GM15510 (cell line): ENCODE data around the gene PLG.
"Not testable (repeated sequence)": the region's sequence is repeated elsewhere in the genome, so short reads cannot be mapped to it uniquely, and the experiment has no call there.

Source experiments
- POLR2A ChIP-seq: IDR thresholded peaks from 3 replicates; pipeline ENCODE4 v1.6.1; 2011; ENCODE audit warnings: borderline replicate concordance; ENCODE audit not compliant: insufficient read length; ENCODE audit errors: extremely low read depth

Gene PLG

DNA sequence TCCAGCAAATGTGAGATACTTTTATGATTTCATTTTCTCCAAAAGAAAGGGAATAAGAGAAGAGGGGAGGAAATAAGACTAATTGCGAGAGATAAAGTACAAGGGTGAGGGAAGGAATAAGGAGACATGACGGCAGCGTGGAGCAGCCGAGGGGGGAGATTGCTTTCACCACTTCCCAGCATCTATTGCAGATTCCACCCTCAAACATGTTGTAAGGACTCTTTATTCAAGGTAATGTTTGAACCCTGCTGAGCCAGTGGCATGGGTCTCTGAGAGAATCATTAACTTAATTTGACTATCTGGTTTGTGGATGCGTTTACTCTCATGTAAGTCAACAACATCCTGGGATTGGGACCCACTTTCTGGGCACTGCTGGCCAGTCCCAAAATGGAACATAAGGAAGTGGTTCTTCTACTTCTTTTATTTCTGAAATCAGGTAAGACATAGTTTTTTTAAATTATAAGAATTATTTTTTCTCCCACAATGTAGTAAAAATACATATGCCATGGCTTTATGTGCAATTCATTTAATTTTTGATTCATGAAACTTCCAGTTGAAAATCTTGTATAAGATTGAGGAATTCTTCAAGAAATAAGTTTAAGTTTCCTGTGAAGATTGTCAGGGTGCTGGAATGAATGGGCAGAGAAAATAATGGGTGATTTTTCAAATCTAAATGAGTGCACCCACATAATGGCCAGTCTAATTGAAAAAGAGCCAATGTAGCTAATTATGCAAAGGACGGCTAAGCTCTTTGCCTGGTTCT, at the start of gene PLG:
Gene PLG (plus strand): TSS at position 327 of the 763 bp plus-strand sequence. CDS start 61 bp downstream, at position 388.
- not testable (repeated sequence) for TF ChIP-seq POLR2A

DNA sequence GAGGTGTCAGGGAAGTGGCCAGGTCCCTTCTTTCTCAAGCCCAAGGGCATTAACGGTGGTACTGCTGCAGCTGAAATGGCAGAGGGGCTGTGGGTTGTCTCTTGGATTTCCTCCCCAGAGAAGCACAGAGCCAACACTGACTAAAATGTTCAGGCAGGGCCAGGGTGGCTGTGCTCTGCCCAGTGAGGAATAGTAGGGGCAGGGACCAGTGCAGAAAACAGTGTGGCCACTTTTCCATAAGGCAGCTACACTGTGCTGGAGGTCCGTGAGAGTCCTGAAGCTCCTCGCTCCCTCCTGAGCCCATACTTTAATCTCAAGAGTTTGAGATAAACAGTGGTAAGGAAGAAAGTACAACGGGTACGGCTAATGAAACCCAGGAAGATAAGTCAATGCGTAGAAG, 42.5 kb upstream of the PLG start:
- TF ChIP-seq POLR2A: no peak

DNA sequence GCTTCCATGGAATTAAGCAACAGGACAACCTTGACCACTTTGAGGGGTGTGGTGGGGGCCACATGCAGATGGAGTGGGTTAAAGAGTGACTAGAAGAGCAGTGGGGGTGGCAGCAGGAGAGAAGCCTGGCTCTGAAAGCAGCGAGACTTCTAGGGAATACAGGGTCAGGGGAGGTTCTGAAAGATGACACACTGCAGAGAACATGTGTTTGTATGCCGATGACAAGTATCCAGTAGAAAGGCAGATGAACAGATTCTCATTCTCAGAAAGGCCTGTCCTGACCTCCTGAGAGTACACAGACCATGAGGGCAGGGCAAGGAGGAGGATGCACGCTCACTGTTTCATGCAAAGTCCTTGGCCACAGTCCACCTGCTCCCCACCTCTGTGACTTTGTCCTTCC, 40.8 kb upstream of the PLG start:
- no peak for TF ChIP-seq POLR2A

DNA sequence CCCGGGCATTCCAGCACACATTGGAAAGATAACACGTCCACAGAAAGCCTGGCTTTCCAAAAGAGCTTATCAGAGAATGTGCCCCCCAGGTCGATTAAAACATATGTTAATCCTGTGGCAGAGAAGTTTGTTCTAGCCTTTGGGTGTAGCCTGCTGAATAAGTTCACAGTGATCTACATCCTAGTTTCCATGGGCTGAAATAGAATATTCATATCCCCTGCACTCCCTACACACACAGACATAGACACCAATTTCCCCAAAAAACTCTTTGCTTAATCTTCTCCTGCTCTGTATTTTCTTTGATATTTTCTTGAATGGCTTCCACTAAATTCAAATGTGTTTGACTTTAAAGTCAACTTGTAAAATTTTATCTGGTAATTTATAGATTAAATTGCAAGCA, 39.6 kb upstream of the PLG start:
- TF ChIP-seq POLR2A: no peak

DNA sequence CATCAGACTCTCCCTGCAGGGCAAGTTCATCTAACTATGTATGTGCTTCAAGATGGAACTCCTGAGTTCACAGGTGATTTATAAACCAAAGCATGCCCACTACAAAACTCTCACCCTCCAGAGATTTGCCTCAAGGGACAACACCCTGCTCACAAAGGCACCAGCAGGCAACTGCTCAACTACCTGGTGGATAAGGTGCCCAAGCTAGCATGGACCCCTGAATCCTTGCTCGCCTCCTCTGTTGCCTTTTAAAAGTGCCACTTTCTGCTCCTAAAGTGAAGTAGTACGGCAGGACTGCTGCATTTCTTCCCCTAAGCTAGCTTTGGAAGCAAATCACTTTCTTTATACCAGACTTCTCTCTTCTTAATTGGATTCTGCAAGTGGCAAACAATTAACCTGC, 39.2 kb upstream of the PLG start:
- no peak for TF ChIP-seq POLR2A

DNA sequence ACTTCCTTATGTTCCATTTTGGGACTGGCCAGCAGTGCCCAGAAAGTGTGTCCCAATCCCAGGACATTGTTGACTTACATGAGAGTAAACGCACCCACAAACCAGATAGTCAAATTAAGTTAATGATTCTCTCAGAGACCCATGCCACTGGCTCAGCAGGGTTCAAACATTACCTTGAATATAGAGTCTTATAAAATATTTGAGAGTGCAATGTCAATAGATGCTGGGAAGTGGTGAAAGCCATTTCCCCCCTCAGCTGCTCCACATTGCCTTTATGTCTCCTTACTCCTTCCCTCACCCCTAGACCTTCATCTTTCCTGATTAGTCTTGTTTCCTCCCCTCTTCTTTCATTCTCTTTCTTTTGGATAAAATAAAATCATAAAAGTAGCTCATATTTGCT, 37.8 kb upstream of the PLG start, which contains the start of gene LPA:
Gene LPA (minus strand): TSS at position 78 of the 400 bp plus-strand sequence. CDS start 61 bp downstream, at position 17.
- not testable (repeated sequence) for TF ChIP-seq POLR2A

DNA sequence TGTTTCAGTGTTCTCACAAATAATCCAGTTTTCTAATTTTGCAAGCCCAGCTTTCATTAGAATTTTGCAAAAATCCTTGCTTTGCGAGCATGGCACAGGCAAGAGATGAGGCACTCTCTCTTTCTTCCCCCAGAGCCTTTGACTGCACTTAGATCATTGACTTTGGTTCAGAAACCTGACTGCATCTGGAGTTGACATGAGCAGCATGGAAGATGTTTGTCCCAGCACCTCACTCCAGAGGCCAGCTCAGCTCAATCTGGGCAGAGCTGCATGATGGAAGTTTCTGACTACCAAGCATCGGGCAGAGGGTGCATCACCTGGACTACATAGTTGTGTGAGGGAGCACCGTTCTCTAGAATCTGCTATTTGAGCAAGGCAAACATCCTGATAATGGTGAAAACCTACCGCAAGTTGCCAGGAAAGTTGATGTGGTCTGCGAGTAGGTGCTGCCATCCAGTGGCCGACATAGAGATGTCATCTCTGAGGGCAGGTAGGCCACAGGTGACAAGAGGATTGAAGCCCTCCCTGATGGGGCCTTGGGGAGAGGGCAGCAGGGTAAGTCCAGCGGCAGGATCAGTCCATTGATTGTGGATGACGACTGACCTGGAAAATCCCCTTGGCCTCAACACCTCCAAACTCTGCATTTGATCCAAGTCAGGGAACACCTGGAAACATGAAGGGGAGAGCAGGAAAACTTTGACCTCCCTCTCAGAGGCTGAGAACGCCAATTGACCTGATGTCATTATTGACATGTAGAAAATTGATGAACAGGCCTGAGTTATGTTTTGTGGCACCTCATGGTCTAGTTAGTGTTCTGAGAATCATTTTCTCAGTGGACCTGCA, 34.2 kb upstream of the PLG start:
- TF ChIP-seq POLR2A: no peak

DNA sequence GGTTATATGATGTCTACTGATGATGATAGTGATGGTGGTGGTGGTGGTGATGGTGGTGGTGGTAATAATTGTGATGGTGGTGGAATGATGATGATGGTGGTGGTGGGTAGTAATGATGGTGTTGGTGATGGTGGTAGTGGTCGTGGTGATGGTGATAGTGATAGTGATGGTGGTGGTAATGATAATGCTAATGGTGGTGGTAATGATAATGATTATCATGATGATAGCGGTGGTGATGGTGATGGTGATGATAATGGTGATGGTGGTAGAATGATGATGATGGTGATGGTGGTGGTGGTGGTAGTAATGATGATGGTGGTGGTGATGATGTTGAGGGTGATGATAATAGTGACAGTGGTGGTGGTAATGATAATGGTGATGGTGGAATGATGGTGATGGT, 33.5 kb upstream of the PLG start:
- no peak for TF ChIP-seq POLR2A

DNA sequence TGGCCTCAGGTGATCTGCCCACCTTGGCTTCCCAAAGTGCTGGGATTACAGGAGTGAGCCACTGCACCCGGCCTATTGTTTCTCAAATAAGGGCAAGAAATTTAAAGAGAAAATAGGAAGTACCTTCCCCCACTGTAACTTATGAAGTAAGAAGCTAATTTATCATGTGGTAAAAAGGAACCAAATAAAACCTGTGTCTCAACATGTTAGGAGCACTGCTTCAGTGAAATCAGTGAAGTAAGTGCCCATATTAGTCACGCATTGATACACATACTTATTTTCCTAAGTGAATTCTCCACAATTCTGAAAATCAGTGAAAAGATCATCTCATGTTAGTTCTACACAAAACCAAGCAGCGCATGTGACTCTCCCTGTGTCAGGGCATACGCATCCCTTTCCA, 23.8 kb upstream of the PLG start:
- no peak for TF ChIP-seq POLR2A

DNA sequence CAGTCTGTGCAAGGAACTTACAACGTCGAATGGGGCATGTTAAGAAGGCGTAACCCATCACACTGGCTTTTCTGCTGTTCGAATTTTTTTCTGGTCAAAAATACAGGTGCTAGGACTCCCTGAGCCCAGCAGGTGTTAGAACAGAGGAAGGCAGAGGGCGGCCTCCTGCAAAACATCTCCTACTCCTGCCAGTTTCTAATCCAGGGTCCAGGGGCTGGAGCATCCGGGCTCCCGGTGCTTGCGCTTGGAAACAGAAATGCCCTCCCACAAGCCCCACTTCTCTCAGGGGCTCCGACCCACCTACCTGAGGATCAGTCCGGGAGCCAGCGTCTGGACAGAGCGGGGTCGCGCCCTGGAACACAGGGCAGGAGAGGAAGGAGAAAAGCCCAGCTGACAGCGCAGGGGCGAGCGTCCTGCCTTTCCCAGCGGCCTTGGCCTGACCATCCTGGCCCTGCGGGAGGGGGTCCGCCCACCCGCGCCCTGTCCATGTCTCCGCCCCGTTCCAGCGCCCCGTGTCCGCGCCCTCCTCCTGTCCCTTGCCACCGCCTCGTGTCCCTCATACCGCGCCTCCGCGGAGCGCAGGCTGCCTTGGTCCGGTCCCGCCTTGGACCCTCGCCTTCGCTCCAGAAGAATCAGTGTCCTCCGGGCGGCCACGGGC, 23.2 kb upstream of the PLG start:
- TF ChIP-seq POLR2A: no peak

DNA sequence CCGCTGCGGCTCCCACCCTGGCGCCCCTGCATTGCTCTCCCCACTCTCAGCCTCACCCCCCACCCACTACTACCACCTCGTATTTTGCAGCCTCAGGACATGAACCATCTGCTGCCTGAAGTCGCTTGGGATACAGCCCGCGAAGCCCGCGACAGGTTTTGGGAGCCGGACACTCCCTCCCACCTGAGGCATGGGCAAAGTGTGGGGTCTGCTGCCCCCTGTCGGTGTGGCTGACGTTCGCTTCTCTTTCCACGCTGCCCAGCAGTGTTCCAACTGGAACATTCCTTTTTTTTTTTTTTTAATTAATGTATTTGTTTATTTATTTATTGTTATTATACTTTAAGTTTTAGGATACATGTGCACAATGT, 22.7 kb upstream of the PLG start:
- TF ChIP-seq POLR2A: no peak

DNA sequence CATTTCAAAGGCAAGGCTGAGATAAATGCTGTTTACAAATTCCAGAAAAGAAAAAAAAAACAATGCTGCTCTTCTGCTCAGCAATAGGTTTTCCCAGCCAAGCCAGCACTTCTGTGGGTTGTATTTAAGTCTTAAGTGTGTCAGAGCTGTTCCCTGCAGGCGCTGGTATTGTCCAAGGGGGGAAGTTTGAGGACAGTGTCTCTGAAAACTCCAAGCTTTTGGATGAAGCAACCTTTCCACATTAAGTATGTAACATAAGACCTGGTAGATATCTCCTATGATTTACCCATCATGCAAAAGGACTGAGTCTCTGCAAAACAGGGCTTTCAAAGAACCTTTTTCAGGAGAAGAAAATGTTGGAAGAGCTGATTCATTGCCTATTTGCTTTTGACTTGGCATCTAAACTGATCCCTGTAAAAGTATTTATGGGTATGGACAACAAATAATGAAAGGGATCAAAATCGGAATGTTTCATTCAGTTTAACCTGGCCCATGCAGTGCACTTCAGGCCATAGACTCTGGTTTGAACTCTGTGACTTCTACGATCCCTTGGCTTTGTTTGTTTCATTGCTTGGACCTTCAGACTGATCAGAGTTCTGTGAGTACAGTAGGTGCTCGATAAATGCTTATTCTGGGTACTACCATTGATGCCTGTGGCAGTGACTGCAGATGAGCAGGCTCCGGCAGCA, 16.1 kb upstream of the PLG start:
- TF ChIP-seq POLR2A: no peak

DNA sequence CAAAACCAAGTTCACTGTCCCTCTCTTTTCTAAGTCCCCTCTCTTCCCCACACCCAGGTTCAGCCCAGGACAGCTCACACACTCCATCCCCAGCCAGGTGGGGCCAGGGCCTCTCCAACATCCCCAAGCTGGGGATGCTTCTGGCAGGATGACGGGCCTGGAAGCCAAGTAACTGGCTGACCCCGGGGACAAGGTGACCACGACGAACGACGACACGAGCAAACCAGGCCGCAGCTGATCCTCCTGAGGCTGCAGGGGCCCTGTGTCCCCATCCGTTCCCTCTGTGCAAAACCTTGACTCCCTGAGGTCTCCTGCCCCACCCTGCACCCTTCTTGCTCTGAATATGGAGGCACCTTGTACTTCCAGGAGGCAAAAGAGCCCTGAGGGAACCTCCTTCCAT, 11.6 kb upstream of the PLG start:
- no peak for TF ChIP-seq POLR2A

DNA sequence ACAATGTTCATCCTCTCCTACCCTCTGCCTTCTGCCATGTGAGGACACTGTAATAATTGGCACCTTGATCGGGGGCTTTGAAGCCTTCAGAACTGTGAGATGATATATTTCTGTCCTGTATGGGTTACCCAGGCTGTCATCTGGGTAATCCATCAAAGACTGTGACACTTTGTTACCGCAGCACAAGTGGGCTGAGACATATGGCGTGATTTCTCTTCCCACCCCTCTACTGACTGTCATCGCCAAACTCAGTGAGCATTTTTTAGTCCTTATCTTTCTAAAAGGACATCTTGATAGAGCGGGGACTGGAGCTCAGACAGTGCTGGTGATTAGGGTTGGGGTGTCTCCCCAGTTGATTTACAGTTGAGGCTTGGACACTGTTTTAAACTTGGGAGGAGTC, 10.4 kb upstream of the PLG start:
- no peak for TF ChIP-seq POLR2A
